GM18508 (cell line): ENCODE measurements around the gene HSPA4L.

Experiments
- ATAC-seq: cut with Tn5 transposase; IDR thresholded peaks from one replicate; pipeline ENCODE4 v1.9.1; 2021; ENCODE audit warnings: moderate number of reproducible peaks; ENCODE audit not compliant: insufficient read depth, unreplicated experiment

HSPA4L gene

DNA sequence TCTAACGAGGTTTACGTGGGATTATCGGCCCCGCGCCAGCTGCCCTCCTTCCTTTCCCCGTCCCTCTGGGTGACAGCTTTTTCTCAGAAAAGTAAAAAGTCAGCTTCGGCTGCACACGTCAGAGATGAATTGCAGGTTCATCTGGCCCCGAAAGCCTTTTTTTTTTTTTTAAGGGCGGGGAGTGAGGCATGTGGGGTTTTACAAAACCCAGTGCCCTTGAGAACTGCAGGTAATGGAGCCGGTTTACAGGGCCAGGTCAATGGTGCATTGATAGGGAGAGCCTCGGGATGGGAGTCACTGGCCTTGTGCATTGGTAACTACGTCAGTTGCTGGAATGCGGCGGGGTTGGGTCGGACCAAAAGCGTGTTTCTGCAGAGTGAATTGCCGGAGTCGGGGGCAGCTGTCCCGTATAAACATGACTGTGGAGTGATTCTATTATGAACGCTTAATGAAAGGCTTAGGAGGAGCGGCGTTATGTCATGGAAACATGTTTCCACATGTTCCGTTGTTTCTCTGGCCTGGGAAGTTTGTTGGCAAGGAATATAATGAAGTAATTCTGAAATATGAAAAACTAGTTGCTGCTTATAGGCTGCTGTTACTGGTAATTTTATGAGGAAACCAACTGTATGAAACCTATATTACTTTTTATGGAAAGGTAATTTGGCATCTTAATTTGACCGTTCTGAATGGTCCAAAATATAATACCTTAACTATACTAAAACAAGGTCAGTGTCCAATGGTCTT is 1.1 kb downstream of the HSPA4L start:
- no peak for ATAC-seq

DNA sequence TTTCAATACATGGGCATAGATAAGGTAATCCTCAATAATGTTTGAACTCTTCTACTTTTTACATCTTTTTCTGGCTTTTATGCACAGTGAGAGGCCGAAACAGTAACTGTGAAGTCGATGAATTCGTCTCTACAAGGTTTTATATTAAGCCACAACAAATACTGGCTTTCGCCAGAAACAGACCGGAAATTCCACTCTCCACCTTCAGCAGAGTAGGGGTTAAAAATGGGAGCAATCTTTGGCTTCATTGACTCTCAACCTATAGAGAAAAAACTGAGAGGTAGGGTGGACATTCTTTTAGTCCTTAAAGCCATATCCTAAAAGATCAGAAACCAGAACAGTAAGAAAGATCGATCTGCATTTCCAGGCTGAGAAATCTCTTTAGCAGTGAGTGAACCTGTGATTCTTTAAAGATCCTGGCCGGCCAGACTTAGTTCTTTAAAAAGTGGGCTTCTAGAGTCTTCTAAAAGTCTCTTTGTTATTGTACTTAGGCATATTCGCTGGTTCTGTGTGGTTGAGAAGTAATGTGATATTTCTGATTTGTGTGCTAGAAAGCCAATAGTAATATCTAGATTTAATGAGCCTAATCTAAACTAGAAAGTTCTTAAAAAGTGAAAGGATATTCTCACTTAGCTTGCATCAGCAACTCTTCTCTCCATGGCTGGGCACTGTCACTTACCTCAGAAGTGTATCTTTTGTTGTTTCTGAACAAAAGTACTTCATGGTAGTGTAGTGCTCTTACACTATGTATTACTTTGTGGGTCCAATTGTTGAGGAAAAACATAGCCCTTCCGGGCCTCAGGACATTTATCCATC is 2.0 kb downstream of the HSPA4L start:
- ATAC-seq = no peak

DNA sequence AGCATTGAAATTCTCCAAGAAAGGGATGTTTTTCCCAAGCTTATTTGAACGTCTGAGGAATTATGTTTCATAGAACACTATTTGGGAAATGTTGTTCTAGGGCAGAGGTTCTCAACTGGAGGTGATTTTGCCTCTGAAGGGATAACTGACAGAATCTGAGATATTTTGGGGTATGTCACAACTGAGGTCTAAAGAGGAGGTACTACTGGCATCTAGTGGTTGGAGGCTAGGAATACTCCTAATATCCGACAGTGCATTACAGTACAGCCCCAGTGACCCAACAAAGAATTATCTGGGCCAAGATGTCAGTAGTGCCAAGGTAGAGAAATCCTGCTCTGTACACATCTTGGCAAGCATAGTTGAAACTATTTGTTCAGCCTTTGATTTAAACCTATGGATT is 6.4 kb downstream of the HSPA4L start:
- ATAC-seq = no peak

DNA sequence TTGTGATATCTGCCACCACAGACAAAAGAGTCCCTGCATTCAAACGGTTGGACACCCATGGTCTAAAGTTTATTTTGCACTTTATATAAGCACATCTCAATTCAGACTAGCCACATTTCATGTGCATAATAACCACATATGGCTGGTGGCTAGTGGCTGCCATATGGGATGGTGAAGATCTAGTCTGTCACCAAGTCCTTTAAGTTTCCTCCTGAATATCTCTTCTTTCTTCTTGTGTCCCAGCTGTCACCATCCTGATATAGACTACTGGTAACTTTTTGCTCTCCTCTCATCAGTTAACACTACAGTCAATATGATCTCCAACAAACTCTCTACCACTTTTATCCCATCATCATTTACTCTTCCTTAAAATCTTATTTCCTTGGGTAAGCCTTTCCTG is 9.3 kb downstream of the HSPA4L start:
- ATAC-seq = no peak

DNA sequence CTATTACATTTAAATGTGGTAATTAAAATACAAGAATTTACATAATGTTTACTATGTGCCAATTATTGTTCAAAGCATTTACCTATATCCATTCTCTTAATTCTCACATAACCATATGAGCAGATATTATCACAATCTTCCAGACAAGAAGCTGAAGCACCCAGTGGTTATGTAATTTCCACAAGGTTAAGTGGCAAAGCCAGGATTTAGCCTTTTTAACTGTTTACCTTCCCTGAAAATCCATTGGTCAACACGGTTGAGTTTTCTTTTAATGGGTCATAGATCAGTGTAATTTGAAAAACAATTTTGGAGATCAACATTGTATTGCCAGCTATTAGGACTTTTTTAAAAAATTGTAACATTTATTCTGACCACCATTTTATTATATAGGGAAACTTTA is 11.4 kb downstream of the HSPA4L start:
- ATAC-seq = no peak

DNA sequence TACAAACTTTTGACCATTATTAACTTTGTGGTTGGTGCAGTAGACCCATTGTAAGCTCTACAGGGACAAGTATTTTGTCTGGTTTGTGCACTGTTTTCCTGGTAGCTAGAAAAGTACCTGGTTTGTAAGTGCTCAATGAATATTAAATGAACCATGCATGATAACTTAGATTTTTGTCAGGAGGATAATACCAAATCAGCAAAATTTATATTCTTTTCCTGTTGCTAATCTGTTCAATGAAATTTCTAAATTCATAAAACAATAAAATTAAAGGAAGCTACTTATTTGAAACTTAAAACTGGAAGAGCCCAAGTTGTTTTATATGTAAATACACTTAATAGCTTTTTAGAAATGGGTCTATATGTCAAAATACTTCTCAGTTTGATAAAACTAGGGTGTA is 17.6 kb downstream of the HSPA4L start:
- no peak for ATAC-seq

DNA sequence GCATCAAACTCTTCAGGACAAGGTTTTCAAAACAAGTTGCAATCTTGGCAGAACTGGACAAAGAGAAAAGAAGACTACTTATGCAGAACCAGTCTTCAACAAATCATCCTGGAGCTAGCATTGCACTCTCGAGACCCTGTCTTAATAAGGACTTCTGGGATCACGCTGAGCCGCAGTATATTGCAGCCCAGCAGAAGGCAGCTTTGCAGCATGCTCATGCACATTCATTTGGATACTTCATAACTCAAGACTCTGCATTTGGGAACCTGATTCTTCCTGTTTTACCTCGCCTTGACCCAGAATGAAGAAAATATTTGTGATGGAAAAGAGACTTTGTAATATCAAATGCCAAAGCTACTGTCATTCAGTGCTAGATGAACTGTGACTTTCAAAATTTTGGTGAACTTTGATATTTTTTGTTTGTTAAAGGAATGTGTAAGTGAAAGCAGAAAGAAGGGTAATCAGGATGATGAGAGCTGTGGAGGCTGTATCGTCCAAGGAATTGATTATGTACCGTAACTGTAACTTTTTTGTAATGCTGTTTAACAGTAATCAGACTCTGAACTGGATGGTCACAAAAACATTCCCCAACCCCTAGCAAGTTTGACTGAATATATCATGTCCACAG is 27.2 kb downstream of the HSPA4L start:
- ATAC-seq = no peak

DNA sequence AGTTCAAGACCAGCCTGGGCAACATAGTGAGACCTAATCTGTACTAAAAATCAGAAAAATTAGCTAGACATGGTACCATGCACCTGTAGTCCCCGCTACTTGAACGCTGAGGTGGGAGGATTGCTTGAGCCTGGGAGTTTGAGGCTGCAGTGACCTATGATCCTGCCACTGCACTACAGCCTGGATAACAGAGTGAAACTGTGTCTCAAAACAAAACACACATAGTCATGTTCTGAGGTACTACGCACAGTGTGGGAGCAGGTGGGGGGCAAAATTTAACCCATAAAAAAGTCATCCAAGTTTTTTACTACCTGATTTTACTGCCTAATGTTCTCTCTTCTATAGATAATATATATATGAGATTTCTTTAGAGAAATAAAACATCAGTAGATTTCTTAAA is 28.4 kb downstream of the HSPA4L start:
- ATAC-seq = no peak

DNA sequence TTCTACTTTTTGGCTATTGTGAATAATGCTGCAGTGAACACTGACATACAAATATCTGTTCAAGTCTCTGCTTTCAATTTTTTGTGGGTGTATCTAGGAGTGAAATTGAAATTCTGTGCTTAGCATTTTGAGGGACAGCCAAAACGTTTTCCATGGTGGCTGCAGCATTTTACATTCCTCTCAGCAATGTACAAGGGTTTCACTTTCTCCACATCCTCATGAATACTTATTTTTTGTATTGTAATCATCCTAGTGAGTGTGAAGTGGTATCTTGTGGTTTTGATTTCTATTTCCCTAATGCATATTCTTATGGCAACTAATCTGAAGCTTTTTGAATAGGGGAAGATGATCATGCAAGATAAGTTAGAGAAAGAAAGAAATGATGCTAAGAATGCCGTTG is 40.3 kb downstream of the HSPA4L start:
- ATAC-seq = no peak

DNA sequence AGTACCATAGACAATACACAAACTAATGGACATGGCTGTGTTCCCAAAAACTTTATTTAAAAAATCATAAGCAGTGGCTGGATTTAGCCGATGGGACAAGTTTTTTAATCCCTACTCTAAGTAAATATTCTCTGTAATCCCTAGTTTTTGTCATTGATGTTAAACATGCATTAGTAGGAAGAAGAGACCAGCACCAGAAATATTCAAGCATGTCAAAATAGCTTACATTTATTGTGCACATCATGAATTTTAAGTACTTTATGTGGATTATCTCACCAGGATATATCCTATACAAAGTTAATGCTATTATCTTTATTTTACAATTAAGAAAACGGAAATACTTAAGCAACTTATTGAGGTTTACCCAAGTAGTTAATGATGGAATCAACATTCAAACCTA is 46.0 kb downstream of the HSPA4L start:
- ATAC-seq = no peak

DNA sequence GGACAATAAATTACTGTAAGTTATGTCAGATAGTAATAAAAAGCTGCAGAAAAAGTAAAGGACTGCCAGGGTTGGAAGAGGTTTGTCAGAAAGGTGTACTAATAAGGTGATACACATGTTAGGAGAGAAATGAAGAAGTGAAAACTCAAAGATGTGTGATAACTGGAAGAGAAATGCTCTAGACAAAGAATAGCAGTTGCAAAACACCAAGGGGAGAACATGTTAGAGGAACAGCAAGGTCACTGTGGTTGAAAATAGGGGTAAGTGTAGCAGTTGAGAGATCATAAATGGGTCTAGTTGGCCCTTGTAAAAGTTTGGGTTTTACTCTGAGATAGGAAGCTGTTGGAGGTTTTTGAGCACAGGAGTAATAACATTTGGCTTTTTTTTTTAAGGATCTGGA is 46.9 kb downstream of the HSPA4L start:
- peak; percentile 66 for ATAC-seq

DNA sequence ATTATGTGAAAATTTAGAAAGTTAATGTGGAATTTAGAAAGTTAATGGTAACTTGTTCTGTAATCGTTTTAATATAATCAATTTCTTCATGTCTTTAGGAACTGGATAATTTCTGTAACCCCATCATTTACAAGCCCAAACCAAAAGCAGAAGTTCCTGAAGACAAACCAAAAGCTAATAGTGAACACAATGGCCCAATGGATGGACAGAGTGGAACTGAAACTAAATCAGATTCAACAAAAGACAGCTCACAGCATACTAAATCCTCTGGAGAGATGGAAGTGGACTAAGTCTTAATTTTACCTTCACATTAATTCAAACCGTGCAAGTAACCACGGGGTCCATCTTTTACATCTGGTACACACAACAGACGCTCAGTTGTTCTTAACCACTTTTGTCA is 50.5 kb downstream of the HSPA4L start:
- peak; percentile 65 for ATAC-seq

DNA sequence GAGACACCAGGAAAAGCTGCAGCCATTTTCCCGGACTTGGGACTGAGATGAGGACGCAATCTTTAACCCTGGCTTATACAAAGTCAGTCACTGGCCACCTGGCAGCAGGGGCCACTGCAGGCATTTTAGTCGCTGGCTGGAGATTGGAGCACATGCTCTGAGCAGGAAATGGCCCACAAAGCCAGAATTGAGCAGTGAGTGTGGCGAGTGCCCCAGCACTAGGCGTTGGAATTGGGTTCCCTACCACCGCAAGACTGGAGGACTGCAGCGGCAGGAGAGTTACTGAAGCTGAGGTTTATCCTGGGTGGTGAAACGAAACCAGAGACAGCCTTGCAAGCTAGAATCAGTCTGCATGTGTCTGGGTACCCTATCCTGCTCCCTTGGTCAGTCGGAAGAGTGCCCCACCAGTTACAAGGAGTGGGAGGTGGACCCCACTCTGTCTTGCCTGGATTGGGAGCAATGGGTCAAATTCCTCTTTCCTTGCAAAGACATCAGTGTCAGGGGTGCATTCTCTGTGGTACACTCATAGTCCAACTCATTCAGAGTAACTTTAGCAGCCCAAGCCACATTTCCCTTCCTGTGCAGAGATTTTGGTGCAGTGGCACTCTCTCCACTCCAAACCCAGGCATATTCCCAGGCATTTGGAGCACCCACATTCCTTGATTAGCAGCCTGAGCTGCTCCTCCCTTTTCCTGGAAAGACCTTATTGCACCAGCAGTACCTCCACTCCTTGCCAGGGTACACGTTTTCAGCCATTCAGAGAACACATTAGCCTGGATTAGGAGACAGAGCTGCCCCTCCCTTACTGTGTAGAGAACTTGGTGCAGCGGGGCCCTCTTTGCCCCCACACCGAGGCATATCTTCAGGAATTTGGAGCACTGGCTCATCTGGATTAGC is 61.8 kb downstream of the HSPA4L start:
- no peak for ATAC-seq

DNA sequence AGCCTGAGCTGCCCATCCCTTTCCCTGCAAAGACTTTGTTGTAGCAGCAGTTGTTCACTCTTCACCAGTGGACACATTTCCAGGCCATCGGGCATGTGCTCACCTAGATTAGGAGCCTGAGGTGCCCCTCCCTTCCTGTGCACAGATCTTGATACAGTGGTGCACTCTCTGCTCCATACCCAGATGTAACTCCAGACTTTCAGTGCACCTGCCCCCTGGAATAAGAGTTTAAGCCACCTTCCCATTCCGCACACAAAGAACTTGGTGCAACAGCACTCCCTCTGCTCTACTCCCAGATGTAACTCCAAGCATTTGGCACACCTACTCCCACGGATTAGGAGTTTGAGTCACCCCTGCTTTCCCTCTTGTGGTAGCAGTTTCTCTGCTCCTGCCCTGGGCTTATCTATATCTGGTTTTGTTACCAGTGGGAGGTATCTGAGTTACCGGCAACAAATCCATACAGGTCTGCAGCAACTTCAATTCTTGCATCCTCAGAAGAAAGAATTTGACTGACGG is 62.5 kb downstream of the HSPA4L start:
- no peak for ATAC-seq

DNA sequence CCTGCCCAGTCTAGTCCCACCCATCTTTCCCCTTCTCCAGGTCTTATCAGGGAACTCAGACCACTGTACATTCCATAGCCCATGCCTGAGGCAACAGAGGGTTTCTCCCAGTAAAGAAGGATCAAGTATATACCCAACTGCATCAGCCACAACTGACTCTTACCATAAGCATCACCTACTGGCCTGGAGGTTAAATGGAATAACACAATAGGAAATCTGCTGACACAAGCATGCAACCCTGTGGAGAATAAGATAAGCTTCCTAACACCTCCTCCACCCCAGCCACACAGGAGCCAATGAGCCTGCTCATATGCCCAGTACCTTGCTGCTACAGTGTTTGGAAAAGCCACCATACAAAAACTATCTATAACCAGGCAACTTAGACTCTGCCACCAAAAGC is 63.9 kb downstream of the HSPA4L start:
- ATAC-seq = no peak

DNA sequence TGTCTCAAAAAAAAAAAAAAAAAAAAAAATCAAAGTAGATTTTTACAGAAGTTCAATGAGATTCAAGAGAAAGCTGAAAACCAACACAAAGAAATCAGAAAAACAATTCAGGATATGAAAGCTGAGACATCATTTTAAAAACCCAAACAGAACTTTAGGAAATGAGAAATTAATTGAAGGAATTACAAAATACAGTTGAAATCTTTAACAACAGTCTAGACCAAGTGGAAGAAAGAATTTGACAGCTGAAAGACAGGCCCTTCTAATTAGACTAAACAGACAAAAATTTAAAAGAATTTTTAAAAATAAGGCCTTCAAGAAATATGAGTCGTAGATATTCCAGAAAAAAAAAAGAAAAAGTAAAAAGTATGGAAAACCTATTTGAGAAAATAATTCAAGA is 64.6 kb downstream of the HSPA4L start:
- ATAC-seq = no peak

DNA sequence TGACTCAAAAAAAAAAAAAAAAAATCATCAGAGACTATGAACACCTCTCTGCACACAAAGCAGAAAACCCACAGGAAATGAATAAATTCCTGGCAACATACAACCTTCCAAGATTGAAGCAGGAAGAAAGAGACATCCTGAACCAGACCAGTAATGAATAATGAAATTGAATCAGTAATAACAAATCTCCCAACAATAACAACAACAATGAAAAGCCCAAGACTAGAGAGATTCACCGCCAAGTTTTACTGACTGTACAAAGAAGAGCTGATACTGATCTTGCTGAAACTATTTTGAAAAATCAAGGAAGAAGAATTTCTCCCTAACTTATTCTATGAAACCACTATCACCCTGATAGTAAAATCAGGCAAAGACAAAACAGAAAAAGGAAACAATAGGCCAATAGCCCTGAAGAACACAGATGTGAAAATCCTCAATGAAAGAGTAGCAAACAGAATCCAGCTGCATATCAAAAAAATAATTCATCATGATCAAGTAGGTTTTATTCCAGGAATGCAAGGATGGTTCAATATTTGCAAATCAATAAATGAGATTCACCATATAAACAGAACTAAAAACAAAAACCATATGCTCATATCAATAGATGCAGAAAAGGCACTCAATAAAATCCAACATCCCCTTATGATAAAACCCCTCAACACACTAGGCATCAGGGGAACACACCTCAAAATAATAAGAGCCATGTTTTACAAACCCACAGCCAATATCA is 67.5 kb downstream of the HSPA4L start:
- no peak for ATAC-seq

DNA sequence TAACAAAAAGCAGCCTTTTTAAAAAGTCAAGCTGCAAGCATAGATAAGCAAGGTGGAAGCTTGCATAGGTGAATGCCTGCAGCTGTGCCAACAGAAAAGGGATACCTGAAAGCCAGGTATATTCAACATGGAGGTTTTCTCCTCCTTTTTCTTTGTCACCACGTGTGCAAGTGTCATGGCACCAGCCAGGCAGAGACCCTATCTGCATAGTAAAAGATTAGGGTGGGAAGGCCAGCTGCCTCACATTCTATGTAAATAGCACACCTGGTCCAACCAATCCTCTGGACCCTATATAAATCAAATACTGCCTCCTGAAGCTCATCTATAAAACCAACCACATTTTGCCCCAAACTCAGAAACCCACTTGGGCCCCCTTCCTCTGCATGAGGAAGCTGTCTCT is 70.5 kb downstream of the HSPA4L start:
- no peak for ATAC-seq

DNA sequence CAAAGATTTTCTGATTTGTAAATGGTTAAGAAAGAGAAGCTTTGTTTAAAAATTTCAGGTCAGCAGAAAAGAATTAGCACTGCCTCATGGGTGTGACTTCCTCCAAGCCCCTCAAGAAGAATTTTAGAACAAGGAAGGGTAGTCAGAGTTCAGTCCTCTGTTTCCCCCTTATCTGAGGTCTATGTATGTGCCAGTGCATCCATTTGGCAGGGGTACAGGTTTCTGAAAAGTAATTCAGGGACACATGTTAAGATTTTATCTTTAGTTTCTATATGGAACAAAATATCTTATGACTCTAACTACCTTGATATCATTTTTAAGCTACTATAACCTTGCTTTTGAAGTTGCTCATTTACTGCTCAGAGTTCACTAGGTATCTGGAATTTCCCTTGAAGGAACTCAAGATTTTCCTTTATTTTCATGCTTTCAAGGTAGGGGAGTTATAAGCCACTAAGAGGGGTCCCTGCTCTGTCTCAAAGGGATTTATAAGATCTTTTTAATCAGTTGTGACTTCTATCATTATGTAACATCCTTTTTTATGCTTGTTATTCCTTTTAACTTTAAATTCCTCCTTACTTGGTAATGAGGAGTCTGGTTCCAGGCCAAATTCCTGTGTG is 74.2 kb downstream of the HSPA4L start:
- no peak for ATAC-seq
